Smooth muscle cell (in vitro differentiated cells): ENCODE data around the gene POLQ. TPM values are rescaled to one million over a fixed set of nuclear protein-coding genes. Genes with fewer than 3 reads are reported as not detected.
A peak's percentile ranks its signal among the peaks of the same experiment; 100 is the strongest.

Source experiments
- DNase-seq: peaks from one replicate; lab custom pipeline; 2025; ENCODE audit not compliant: unreplicated experiment; lab: John Stamatoyannopoulos, UW
- H2AFZ ChIP-seq: fragments of 200-600 bp; sonication (generic); 2 replicates; pipeline ENCODE4 v1.6.0; 2016; ENCODE audit warnings: antibody characterized with exemption, low read depth, mild to moderate bottlenecking
- H3F3A ChIP-seq: fragments of 200-600 bp; sonication (generic); 2 replicates; pipeline ENCODE4 v1.6.0; 2017; ENCODE audit warnings: antibody characterized with exemption, low read depth
- H3K27ac ChIP-seq: fragments of 200-600 bp; sonication (generic); 2 replicates; pipeline ENCODE4 v1.5.1; 2016; ENCODE audit warnings: low read depth, mild to moderate bottlenecking
- H3K27me3 ChIP-seq: fragments of 200-600 bp; sonication (generic); 2 replicates; pipeline ENCODE4 v1.6.1; 2016; ENCODE audit warnings: low read depth, mild to moderate bottlenecking
- H3K36me3 ChIP-seq: fragments of 200-600 bp; sonication (generic); 2 replicates; pipeline ENCODE4 v1.5.1; 2016; ENCODE audit warnings: low read depth
- H3K4me1 ChIP-seq: fragments of 200-600 bp; sonication (generic); 2 replicates; pipeline ENCODE4 v1.5.1; 2016; ENCODE audit warnings: low read depth
- H3K4me2 ChIP-seq: fragments of 200-600 bp; sonication (generic); 2 replicates; pipeline ENCODE4 v1.6.0; 2016; ENCODE audit warnings: mild to moderate bottlenecking
- H3K4me3 ChIP-seq: fragments of 200-600 bp; sonication (generic); 2 replicates; pipeline ENCODE4 v1.5.1; 2016; ENCODE audit warnings: mild to moderate bottlenecking
- H3K79me2 ChIP-seq: fragments of 200-600 bp; sonication (generic); 2 replicates; pipeline ENCODE4 v1.6.0; 2016; ENCODE audit warnings: low read depth, mild to moderate bottlenecking
- H3K9ac ChIP-seq: fragments of 200-600 bp; sonication (generic); 2 replicates; pipeline ENCODE4 v1.6.0; 2016; ENCODE audit warnings: low read depth
- H3K9me3 ChIP-seq: fragments of 200-600 bp; sonication (generic); replicated peaks from 2 replicates; pipeline ENCODE4 v1.5.1; 2016; ENCODE audit warnings: low read depth
- H4K20me1 ChIP-seq: fragments of 200-600 bp; sonication (generic); 2 replicates; pipeline ENCODE4 v1.6.0; 2016; ENCODE audit warnings: low read depth
- WGBS: methylation state at CpG from one replicate; pipeline ENCODE4 v1.1.7; 2016; ENCODE audit warnings: low lambda C conversion rate; 5-methylcytosine and 5-hydroxymethylcytosine counted together
- polyA plus RNA-seq: library from polyadenylated mRNA; unstranded; fragments of >200 nt; fragmentation: Nextera tagmentation; extraction: Ambion mirVana; gene quantifications from 2 replicates; pipeline ENCODE4 v1.2.1, GENCODE V29; 2016
- total RNA-seq: library from RNA; depleted of rRNA; stranded (reverse); fragments of >200 nt; gene quantifications from 2 replicates; pipeline ENCODE4 v1.2.3, GENCODE V29; 2014
- TF ChIP-seq, protein P1 (sequence below): fragments of 200-600 bp; sonication (generic); IDR thresholded peaks from 2 replicates; pipeline ENCODE4 v1.5.1; 2017; ENCODE audit warnings: borderline replicate concordance, mild to moderate bottlenecking, antibody characterized with exemption; ENCODE audit not compliant: insufficient read depth, poor library complexity, severe bottlenecking

Gene POLQ
- total and polyA plus RNA-seq, 2 experiments from 2014 or later: 1.8 to 4.0 TPM

DNA sequence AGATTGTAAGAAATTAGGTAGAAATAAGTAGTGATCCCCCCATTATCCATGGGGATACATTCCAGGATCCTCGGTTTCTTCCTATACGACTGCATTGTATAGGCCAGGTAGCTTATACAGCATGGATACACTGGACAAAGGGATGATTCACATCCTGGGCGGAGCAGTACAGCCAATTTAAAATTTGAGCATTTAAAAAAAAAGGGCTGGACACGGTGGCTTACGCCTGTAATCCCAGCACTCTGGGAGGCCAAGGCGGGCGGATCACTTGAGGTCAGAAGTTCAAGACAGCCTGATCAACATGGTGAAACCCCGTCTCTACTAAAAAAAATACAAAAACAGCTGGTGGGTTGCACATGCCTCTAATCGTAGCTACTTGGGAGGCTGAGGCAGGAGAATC, 21.0 kb upstream of the POLQ start:
- H3K9me3 ChIP-seq: no peaks in the 10 kb centered on the region
- H2AFZ ChIP-seq: no peak overlapping the region
- H3K9ac ChIP-seq: no peak overlapping the region
- no peaks in the 10 kb centered on the region for H3K79me2 ChIP-seq
- no peaks in the 10 kb centered on the region for H3K27me3 ChIP-seq
- TF ChIP-seq, protein P1, sequence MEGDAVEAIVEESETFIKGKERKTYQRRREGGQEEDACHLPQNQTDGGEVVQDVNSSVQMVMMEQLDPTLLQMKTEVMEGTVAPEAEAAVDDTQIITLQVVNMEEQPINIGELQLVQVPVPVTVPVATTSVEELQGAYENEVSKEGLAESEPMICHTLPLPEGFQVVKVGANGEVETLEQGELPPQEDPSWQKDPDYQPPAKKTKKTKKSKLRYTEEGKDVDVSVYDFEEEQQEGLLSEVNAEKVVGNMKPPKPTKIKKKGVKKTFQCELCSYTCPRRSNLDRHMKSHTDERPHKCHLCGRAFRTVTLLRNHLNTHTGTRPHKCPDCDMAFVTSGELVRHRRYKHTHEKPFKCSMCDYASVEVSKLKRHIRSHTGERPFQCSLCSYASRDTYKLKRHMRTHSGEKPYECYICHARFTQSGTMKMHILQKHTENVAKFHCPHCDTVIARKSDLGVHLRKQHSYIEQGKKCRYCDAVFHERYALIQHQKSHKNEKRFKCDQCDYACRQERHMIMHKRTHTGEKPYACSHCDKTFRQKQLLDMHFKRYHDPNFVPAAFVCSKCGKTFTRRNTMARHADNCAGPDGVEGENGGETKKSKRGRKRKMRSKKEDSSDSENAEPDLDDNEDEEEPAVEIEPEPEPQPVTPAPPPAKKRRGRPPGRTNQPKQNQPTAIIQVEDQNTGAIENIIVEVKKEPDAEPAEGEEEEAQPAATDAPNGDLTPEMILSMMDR: no peak
- no peaks in the 10 kb centered on the region for H3K36me3 ChIP-seq
- H3K27ac ChIP-seq: no peak overlapping the region
- H3K4me2 ChIP-seq: no peak overlapping the region
- no peaks in the 10 kb centered on the region for H3K4me1 ChIP-seq
- H4K20me1 ChIP-seq: no peaks in the 10 kb centered on the region
- no peak overlapping the region for H3K4me3 ChIP-seq
- H3F3A ChIP-seq: no peaks in the 10 kb centered on the region
- WGBS: 91% methylated on average over 9 of the region's 9 CpGs
- no peak for DNase-seq

DNA sequence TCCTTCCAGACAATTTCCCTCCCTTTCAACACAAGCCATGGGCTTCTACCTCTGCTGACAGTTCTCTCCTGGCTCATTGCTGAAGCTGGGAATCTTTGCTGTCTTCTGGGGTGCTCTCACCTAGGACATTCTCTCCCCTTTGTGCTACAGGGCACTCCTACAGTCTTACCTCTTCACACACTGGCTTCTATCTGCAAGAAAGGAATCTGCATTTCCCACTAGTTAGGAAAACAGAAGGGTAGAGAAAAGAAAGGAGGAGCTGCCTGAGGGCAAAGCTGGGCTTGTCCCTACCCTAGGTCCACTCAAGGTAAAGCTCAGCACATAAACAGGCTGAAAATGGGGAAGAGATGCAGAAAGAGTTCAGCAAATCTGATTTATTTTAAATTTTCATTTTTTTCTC, 16.4 kb upstream of the POLQ start:
- TF ChIP-seq, protein P1: no peak
- Histone ChIP-seq H3K4me3 (no peak overlapping the region), H3K4me2 (no peak overlapping the region), H3K79me2 (no peaks in the 10 kb centered on the region), H3K36me3 (no peaks in the 10 kb centered on the region), H3F3A (no peaks in the 10 kb centered on the region), H3K4me1 (no peaks in the 10 kb centered on the region), H3K27me3 (no peaks in the 10 kb centered on the region), H3K9ac (no peak overlapping the region), H2AFZ (no peak overlapping the region), H3K9me3 (no peaks in the 10 kb centered on the region), H3K27ac (no peak overlapping the region), H4K20me1 (no peaks in the 10 kb centered on the region)
- DNase-seq: no peak

GRCh38 chr3:121557426-121557934, 11.7 kb upstream of the POLQ start:
- Histone ChIP-seq H3K36me3 (no peaks in the 10 kb centered on the region), H3K4me3 (no peak overlapping the region), H3K9ac (no peak overlapping the region), H3K4me1 (no peaks in the 10 kb centered on the region), H3K27ac (no peak overlapping the region), H3F3A (no peaks in the 10 kb centered on the region), H3K9me3 (no peaks in the 10 kb centered on the region), H4K20me1 (no peaks in the 10 kb centered on the region), H3K79me2 (no peaks in the 10 kb centered on the region), H3K4me2 (no peak overlapping the region), H2AFZ (no peak overlapping the region), H3K27me3 (no peaks in the 10 kb centered on the region)
- no peak for DNase-seq
- TF ChIP-seq, protein P1: no peak
- WGBS: 93% methylated on average over 5 of the region's 5 CpGs

- TF ChIP-seq, protein P1: no peak
- Histone ChIP-seq H3K4me1 (no peaks in the 10 kb centered on the region), H3K4me3 (no peak overlapping the region), H3K4me2 (no peak overlapping the region), H3K79me2 (no peaks in the 10 kb centered on the region), H3F3A (no peaks in the 10 kb centered on the region), H3K9ac (no peak overlapping the region), H3K36me3 (no peaks in the 10 kb centered on the region), H3K27ac (no peak overlapping the region), H2AFZ (peak overlapping the region; percentile 90), H3K27me3 (no peaks in the 10 kb centered on the region), H3K9me3 (no peaks in the 10 kb centered on the region), H4K20me1 (no peaks in the 10 kb centered on the region)
- 85% methylated on average over 3 of the region's 3 CpGs for WGBS
- no peak for DNase-seq
Observed at GRCh38 chr3:121552797-121553196, 7.0 kb upstream of the POLQ start.
